Fibroblast of skin of left quadriceps (primary cell): ENCODE measurements around the gene AZIN2.

Experiments
- DNase-seq, 2 experiments: peaks; one replicate each; pipeline ENCODE4 v3.0.0-alpha.2; 2013; ENCODE audit warnings: low read depth in 2 of 2

The AZIN2 gene

DNA sequence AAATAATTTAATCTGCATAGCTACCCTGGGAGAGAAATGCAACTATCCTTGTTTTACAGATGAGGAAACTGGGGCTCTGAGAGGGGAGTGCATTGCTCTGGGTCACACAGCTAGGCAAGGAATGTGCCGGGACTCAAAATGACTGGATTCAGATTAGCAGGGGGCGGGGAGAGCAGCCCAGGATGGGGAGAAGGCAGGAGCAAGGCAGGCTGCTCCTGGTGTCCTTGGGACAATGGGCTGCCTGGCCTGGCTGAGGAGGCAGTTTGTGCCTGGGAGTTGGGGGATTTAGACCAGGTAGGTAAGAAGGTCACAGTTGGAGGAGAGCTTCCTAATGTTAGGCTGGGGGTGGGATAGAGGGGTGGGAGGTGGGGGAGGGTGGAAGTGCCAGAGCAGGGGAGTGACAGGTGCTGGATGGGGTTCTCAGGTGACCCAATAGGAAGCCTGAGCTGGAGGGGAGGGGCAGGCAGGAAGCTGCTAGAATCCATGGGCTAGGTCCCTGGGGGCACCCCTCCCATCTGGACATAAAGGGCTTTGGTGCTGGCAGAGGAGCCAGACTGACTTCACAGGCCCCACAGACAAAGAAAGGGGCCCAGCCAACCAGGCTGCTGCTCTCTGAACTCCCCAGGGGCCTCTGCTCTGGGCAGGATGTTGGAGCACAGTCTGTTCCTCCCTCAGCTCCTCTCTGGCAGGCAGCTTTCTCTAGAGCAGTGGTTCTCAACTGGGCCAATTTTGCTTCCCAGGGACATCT is 71.9 kb downstream of the AZIN2 start:
- no peak for DNase-seq

DNA sequence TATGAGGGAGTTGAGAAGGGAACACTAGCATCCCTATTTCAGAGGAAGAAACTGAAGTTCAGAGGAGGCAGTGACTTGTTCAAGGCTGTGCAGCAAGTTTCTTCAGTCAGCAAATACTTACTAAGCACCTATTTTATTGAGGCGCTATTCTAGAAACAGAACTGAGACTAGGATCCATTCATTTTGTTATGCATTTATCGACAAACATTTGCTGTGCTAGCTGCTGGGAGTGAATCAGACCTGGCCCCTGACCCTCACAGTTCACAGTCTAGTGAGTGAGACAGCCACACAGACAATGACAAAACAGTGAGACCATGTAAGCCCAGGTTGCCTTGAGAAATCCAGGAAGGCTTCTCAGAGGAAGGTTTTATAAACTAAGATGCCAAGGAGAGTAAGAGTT is 72.7 kb downstream of the AZIN2 start:
- no peak for DNase-seq

DNA sequence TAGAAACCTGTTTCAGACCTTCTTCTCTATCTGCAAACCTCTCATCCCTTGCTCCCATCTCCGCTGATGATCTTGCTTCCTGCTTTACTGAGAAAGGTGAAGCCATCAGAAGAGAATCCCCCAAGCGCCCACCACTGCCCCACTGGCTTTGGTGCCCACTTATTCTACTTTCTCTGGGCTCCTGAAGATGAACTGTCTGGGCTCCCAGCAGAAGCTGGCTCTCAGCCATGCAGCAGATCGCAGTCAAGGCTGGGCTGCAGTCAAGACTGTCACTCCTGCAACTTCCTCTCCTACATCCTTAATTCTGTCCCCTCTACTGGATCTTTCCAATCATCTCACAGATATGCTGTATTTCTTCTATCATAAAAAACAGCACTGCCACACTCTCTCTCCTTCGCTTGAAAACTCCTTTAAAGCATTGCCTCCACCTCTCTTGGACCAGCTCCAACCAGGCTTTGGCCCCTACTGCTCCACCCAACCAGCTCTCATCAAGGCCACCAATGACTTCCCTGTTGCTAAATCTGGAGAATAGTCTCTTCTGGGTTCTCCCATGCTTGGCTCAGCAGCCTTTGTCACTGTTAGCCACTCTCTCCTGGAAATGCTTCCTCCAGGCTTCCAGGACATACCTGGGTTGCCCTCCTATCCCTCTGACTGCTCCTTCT is 75.1 kb downstream of the AZIN2 start:
- no peak for DNase-seq

DNA sequence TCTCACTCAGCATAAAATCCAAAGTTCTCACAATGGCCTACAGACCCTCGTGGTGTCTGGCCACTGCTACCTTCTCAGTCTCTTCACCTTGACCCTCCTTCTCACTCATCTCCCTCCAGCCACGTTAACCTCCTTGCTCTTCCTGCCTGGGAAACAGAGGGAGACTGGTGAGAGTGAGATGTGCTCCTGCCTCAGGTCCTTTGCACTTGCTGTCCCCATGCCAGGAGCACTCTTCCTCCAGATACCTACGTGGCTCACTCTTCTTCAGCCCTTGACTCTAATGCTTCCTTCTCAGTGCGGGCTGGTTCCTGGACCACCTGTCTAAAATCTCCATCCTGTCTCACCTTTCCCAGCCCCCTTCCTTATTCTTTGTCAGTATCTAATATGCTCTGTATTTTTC is 76.2 kb downstream of the AZIN2 start:
- no peak for DNase-seq

DNA sequence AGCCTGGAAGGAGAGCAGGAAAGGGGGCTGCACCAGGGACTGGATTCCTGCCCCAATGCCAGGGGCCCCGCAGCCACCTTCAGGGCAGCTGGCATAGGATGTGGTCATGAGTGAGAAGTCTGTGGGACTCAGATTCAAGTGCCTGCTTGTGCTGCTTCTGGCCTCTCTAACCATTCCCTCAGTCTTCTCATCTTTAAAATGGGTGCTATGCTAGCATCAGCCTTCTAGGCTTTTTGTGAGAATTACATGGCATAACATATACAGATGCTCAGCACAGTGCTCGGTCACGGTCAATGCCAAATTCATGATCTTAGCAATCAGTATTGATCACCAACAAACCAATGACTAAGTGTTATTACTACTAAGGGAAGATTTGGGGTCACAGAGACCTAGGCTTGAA is 77.4 kb downstream of the AZIN2 start:
- DNase-seq = no peak

DNA sequence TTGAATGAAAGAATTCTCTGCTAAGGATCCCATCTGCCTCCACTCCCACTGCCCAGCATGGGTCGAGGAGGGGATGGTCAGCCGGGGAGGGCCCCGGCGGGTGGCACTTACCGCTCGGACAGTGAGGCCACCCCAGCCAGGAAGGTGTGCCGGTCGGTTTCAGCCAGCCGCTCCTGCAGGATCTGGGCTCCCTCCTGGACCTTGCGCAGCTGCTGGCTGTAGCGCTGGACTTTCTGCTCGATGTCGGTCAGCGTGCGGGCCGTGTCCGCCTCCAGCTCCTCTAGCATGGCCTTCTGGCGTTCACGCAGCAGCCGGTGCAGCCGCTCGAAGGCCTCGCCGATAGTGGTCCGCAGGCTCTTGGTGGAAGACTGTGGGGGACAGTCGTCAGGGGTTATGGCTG is 78.6 kb downstream of the AZIN2 start:
- DNase-seq = no peak

DNA sequence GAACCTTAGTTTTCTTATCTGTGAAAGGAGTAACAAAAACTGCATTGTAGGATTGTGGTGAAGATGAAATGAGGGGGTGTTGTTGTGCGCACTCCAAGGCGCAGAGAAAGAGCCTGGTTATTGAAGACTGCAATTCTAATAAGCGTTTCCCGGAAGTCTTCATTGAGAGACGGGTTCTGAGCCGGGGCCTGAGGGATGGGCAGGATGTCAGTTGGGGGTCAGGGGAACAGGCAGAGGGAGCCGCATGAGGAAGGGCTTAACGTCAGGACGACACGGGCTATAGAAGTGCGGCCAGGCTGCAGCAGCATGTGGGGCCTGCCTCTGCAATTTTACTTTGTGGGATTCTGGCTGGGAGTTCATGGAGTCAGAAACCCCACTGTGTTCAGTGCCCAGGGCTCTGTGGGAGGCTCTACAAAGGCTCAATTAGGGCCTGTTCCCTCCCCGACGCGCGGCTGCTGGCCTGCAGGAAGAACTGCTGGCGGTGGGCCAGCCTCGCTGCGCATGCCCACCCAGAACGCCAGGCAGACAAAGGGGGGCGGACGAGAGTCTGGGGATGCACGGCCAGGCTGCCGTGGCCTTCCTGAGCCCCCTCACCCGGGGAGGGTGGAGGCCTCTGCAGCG is 80.2 kb downstream of the AZIN2 start:
- DNase-seq = no peak

DNA sequence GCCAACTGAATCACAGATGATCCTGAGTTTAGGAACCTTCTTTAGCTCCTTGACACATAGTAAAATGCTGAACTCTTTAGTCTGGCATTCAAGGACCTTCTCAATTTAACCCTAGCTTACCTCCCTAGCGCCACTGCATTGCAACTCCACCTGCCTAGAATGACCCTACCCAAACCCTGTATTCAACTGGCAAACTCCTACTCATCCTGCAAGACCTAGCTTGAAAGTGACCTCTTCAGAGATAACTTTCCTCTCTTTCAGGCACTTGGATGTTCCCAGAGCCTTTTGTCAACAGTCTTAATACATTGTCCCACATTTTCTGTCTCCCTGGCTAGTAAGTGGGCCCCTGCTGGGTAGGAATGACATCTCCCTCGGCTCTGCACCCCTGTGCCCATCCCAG is 81.2 kb downstream of the AZIN2 start:
- DNase-seq = no peak

DNA sequence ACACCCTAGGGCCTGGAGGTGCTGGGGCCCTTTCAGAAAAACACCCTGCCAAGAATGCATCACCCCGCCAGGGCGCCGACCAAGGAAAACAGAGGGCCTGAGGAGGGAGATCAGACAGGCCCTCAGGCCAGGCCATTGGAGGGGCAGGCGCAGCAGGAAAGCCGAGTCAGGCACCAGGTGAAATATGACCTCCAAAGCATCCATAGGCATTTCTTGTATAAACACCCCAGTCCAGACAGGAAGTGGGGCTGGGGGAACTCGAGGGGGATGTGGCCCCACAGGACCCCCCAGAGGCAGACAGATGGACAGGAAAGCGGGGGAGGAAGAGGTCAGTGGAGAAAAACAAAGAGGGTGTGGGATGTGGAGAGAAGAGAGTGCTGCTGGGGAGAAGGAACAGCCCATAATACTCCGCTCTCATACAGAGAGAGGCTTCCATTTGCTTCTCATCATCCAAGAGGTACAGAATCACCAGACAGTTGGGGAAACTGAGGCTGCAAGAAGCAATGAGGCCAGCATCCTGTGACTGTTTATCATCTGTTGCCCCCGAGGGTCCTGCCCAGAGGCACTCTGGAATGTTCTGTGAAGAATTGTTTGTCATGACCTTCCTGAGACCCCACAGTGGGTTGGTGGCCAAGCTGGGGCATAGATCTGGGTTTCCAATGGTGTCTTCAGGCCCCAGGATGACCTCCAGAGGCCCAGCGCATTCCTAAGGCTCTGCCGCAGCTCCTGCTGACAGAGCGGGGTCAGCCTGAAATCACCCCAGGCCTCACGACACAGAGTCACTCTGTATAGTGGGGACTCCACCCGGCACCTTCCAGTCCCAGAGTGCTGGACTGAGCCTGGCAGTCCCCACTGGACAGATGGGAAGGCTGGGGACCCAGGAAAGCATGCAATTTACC is 82.9 kb downstream of the AZIN2 start:
- no peak for DNase-seq

DNA sequence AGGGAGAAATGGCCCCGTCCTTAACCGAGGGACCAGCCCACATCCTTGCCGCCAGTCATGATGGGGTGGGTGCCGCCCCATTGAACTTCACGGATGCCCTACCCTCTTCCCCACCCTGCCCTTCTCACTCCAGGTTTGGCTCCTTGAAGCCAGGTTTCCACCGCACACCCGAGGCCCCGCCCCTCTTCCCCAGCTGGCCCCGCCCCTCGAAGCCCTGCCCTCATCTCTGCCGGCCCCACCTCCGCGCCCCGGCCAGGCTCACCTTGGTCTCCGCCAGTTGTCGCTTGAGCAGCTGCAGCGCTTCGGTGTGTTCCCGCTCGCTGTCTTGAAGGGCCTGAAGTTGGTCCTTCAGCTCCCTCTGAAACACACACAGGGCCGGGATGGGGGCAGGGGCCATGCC is 84.3 kb downstream of the AZIN2 start:
- DNase-seq = no peak

DNA sequence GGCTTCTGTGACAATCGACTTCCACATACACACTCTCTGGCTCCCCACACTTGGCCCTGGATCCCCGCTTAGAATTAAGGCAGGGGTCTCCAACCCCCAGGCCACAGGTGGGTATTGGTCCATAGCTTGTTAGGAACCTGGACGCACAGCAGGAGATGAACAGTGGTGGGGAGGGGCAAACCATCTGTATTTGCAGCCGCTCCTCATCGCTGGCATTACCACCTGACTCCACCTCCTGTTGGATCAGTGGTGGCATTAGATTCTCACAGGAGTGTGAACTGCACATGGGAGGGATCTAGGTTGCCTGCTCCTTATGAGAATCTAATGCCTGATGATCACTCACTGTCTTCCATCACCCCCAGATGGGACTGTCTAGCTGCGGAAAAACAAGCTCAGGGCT is 84.9 kb downstream of the AZIN2 start:
- DNase-seq = no peak

DNA sequence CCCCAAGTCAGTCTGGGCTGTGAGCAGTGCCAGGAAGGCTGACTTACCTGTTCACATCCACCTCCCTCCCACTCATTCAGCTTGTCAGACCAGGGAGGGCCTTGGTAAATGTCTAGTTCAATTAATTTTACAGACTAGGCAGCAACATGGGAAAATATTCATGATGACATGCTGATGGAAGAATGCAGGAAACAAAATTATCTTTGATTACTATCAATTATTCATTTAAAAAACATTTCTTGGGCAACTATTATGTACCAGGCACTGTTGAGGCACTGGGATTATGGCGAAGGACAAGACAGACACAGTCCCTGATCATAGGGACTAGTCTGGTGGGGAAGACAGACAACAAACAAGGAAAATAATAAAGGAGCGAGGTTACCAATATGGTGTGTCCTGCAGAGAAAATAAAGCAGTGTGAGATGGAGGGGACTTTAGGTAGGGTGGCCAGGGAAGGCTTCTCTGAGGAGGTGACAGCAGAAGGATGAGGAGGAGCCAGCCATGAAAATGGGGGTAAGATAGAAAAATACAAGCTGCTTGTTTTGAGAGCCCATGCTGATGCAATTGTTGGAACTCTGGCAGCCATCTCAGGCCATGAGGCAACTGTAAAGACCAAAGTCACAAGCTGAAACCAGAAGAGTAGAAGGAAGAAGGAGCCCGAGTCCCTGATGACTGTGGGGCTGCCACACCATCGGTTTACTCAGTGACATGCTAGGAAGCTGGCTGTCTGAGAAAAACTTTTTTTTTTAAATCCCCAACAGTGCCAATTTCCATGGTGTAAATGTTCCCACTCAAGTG is 86.9 kb downstream of the AZIN2 start:
- DNase-seq = no peak

DNA sequence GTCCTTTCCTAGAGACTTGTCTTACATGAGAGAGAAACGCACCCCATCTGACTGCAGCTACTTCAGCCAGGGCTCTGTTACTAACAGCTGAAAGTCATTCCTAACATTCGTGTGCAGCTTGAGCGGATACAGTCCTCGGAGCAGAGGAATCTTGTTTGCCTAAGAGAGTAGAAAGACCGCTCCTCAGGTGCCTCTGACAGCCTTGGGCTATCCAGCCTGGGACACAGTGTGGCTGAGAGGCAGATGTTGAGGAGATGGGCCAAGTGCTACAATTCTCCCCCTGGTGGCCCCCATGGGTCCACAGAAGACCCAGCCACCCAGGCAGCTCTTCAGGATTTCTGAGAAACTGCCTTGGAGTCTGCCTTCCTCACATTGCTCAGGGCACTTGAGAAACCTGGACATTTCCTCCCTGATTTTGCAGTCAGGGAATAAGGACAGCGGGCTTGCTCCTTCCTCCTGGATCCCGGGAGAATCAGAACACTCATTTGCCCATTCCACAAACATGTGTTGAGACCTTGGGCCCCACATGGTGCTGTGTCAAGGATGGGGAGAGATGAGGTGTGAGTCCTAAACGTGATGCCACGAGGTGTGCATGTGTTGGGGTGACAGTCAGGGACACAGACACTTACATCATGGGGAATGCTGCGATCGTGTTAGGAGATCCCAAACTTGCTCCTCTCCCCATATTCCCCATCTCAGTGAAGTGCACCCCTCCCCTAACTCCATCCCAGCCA is 87.8 kb downstream of the AZIN2 start:
- no peak for DNase-seq

DNA sequence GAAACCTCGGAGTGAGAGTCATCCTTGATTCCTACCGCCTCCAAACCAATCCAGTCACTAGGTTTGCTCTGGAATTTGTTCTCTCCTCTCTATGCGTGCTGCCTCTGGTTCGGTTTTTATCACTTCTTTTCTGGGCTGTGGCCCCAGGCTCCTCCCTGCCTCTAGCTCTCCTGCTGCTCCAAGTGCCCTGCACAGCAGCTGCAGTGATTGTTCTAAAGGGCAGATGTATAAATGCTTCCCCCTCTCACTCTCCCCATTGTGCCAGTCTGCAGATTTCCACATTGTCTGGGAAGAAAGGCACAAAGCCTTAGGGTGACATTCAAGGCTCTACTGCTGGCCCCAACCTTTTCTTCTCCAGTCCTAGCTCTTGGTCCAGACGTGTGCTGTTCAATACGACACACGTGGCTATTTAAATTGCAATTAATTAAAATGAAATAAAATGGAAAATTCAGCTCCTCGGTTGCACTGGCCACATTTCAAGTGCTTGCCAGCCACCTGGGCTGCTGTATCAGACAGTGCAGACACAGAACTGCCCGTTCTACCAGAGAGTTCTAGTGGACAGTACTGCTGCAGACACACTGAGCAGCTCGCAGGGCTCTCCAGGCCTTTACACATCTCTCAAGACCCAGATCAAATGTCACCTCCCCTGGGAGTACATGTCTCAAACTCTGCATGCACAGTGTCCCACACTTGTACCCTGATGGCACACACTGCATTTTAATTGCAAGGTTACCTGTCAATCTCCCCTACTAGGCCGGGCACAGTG is 88.5 kb downstream of the AZIN2 start:
- DNase-seq = no peak
